Chondrocyte (in vitro differentiated cells): Measurements from ENCODE around the gene CCDC54. TPM values are rescaled to one million over a fixed set of nuclear protein-coding genes. Genes with fewer than 3 reads are reported as not detected.

Source experiments
- DNase-seq: peaks from one replicate; pipeline ENCODE4 v3.0.0; 2021; ENCODE audit warnings: mixed read lengths, low spot score
- H3K27ac Mint-ChIP-seq: one replicate; pipeline ENCODE4 v1.8.0; 2021; ENCODE audit warnings: mild to moderate bottlenecking, moderate library complexity, mixed read lengths; ENCODE audit not compliant: unreplicated experiment
- H3K27me3 Mint-ChIP-seq: 2 replicates; pipeline ENCODE4 v1.8.0; 2021; ENCODE audit warnings: low read depth, mixed read lengths
- H3K36me3 Mint-ChIP-seq: 2 replicates; pipeline ENCODE4 v1.8.0; 2021; ENCODE audit warnings: low read depth, mixed read lengths
- H3K4me1 Mint-ChIP-seq: 2 replicates; pipeline ENCODE4 v1.8.0; 2021; ENCODE audit warnings: low read depth, mild to moderate bottlenecking, mixed read lengths
- H3K4me3 Mint-ChIP-seq: one replicate; pipeline ENCODE4 v1.8.0; 2021; ENCODE audit warnings: mild to moderate bottlenecking, moderate library complexity, mixed read lengths; ENCODE audit not compliant: unreplicated experiment
- H3K9me3 Mint-ChIP-seq: 2 replicates; pipeline ENCODE4 v1.8.0; 2021; ENCODE audit warnings: low read depth, mixed read lengths
- CTCF ChIP-seq: fragments of 200-600 bp; sonication (generic); IDR thresholded peaks from 2 replicates; pipeline ENCODE4 v1.5.0; 2021; ENCODE audit warnings: antibody characterized with exemption, mild to moderate bottlenecking, moderate library complexity
- total RNA-seq: library from RNA; stranded (reverse); gene quantifications from 3 replicates; pipeline ENCODE4 v1.2.1, GENCODE V29; 2021

The CCDC54 gene
- total RNA-seq, 1 donor from 2014 or later, result not detected

- Mint-ChIP-seq H3K36me3 (peaks cover 2% of the 10 kb centered on the region), H3K4me1 (peaks cover 19% of the 10 kb centered on the region), H3K9me3 (no peaks in the 10 kb centered on the region), H3K27me3 (no peaks in the 10 kb centered on the region), H3K27ac (peak overlapping the region; percentile 58), H3K4me3 (no peak overlapping the region)
- no peak for TF ChIP-seq CTCF
- no peak for DNase-seq
Measured at GRCh38 chr3:107366766-107367165, 10.5 kb upstream of the CCDC54 start.

GRCh38 chr3:107367353-107367752 lies 9.9 kb upstream of the CCDC54 start:
- Mint-ChIP-seq H3K27ac (peak overlapping the region; percentile 58), H3K9me3 (no peaks in the 10 kb centered on the region)

GRCh38 chr3:107368654-107369398 lies 8.4 kb upstream of the CCDC54 start:
- Mint-ChIP-seq H3K4me1 (peaks cover 19% of the 10 kb centered on the region), H3K27me3 (no peaks in the 10 kb centered on the region), H3K4me3 (no peak overlapping the region), H3K36me3 (no peaks in the 10 kb centered on the region), H3K9me3 (no peaks in the 10 kb centered on the region), H3K27ac (no peak overlapping the region)
- TF ChIP-seq CTCF, result no peak
- DNase-seq, result no peak

More at GRCh38 chr3:107367353-107367752, 9.9 kb upstream of the CCDC54 start:
- peaks cover 19% of the 10 kb centered on the region for H3K4me1 Mint-ChIP-seq
- no peaks in the 10 kb centered on the region for H3K36me3 Mint-ChIP-seq
- no peak overlapping the region for H3K4me3 Mint-ChIP-seq
- no peak for DNase-seq
- no peaks in the 10 kb centered on the region for H3K27me3 Mint-ChIP-seq
- no peak for TF ChIP-seq CTCF

GRCh38 chr3:107369791-107370190 lies 7.4 kb upstream of the CCDC54 start:
- H3K4me3 Mint-ChIP-seq, result no peak overlapping the region
- TF ChIP-seq CTCF, result no peak
- peaks cover 19% of the 10 kb centered on the region for H3K4me1 Mint-ChIP-seq
- no peaks in the 10 kb centered on the region for H3K9me3 Mint-ChIP-seq
- no peaks in the 10 kb centered on the region for H3K36me3 Mint-ChIP-seq
- no peaks in the 10 kb centered on the region for H3K27me3 Mint-ChIP-seq
- no peak overlapping the region for H3K27ac Mint-ChIP-seq
- no peak for DNase-seq

- Mint-ChIP-seq H3K27ac (no peak overlapping the region), H3K9me3 (no peaks in the 10 kb centered on the region), H3K4me1 (peaks cover 19% of the 10 kb centered on the region), H3K36me3 (no peaks in the 10 kb centered on the region), H3K27me3 (no peaks in the 10 kb centered on the region), H3K4me3 (no peak overlapping the region)
- DNase-seq, result no peak
- TF ChIP-seq CTCF, result no peak
Measured at GRCh38 chr3:107370907-107371306, 6.3 kb upstream of the CCDC54 start.
